Heart right ventricle (tissue), 16 donors: ENCODE results near the gene POLN. TPM values are rescaled to one million over a fixed set of nuclear protein-coding genes. Genes with fewer than 3 reads are reported as not detected.
A peak's percentile ranks its signal among the peaks of the same experiment; 100 is the strongest.

Experiments used
- ATAC-seq, 8 donors: fragments of 200-7000 bp; cut with Tn5 transposase; one replicate each; pipeline ENCODE4 v1.9.1; 2020; ENCODE audit warnings: mild to moderate bottlenecking in 8 of 8, moderate library complexity in 8 of 8, moderate number of reproducible peaks in 1 of 8
- DNase-seq, 2 donors: peaks; one replicate each; pipeline ENCODE4 v3.0.0-alpha.2; 2020
- H3K27ac ChIP-seq, 10 donors: fragments of 200-600 bp; sonication (generic) in 2 of 10; one replicate each; pipeline versions ENCODE4 v1.5.0 to v1.8.0; 2020 to 2022; ENCODE audit warnings: mild to moderate bottlenecking in 3 of 10
- H3K27me3 ChIP-seq, 7 donors: fragments of 200-600 bp; one replicate each; pipeline ENCODE4 v1.8.0; 2021 to 2022; ENCODE audit warnings: mild to moderate bottlenecking in 2 of 7
- H3K36me3 ChIP-seq, 9 donors: fragments of 200-600 bp; sonication (generic) in 1 of 9; one replicate each; pipeline versions ENCODE4 v1.5.0 to v1.8.0; 2020 to 2022; ENCODE audit warnings: mild to moderate bottlenecking in 2 of 9
- H3K4me1 ChIP-seq, 9 donors: fragments of 200-600 bp; sonication (generic) in 1 of 9; one replicate each; pipeline versions ENCODE4 v1.5.0 to v1.8.0; 2020 to 2022; ENCODE audit warnings: mild to moderate bottlenecking in 4 of 9
- H3K4me3 ChIP-seq, 10 donors: fragments of 200-600 bp; sonication (generic) in 2 of 10; one replicate each; pipeline versions ENCODE4 v1.5.0 to v1.8.0; 2020 to 2022; ENCODE audit warnings: mild to moderate bottlenecking in 7 of 10, moderate library complexity in 2 of 10
- H3K9me3 ChIP-seq, 11 donors: fragments of 200-600 bp in 10 of 11; sonication (generic) in 2 of 11; one replicate each; pipeline versions ENCODE4 v1.5.0 to v1.8.0; 2013 to 2022; ENCODE audit warnings: mild to moderate bottlenecking in 2 of 11, control low read depth in 1 of 11, moderate library complexity in 1 of 11
- CTCF ChIP-seq, 9 donors: fragments of 200-600 bp; sonication (generic) in 2 of 9; IDR thresholded peaks; one replicate each; pipeline versions ENCODE4 v1.5.0 to v1.8.0; 2021 to 2022; ENCODE audit warnings: antibody characterized with exemption in 9 of 9, mild to moderate bottlenecking in 5 of 9, moderate library complexity in 1 of 9
- WGBS, 2 donors: extraction: QIAGEN DNeasy Blood & Tissue Kit; methylation state at CpG; one replicate each; pipeline ENCODE4 v1.1.7; 2013; ENCODE audit warnings: inconsistent platforms in 1 of 2; 5-methylcytosine and 5-hydroxymethylcytosine counted together
- intact Hi-C, 10 donors: fragments of 100-400 bp; cut with DNase I; formaldehyde crosslinking; loops; one replicate each; pipeline versions ENCODE4 v1.11.1 to v1.14.2; 2022
- polyA plus RNA-seq, 2 donors: library from polyadenylated mRNA; stranded (reverse); fragments of 200-250 nt; gene quantifications; one replicate each; pipeline ENCODE4 v1.2.3, GENCODE V29; 2013
- total RNA-seq, 10 donors: library from RNA; stranded (reverse); fragmentation: NEBNext Ultra II Directional in 3 of 10; extraction: Animal tissue kit (Norgen Biotek cat#: 25700) in 3 of 10; gene quantifications; one replicate each; pipeline versions ENCODE4 v1.2.1 to v1.2.4, GENCODE V29; 2021 to 2023
- donor health status: Arrhythmogenic right ventricular cardiomyopathy.
- donor health status: ischemic (EF 13 %, LVEDD 7.1; RV severe dilation, severe dysfunction).
- donor health status: healthy with polysubstance abuse.
- donor health status: DM: no; HTN: yes; CAD: no.
- donor health status: DM: no; HTN: no; CAD: no.
- donor health status: ischemic (EF 25% LVEDD 6.9; RV normal size, moderate dysfunction).
- donor health status: ischemic (EF 25% LVEDD 5.7; RV mildly dilated, moderate dysfunction).
- donor health status: healthy.
- donor health status: DM: yes; HTN: yes; CAD: no.
- donor health status: Ischemic cardiomyopathy.
- donor health status: ischemic (EF 35%, LVEDD 5.7; RV mildly dilated, moderate dysfunction).
- donor health status: nonischemic (EF 11% LVEDD 7.7; RV severe dilation, severe dysfunction).
- donor health status: DM: yes; HTN: yes; CAD: no.
- donor health status: PGD.
- donor health status: ischemic (EF 29% LVEDD 5.4; RV normal size, mild dysfunction).
- donor health status: nonischemic (EF 23%, LVEDD 6.1; RV moderate dilation, normal function).

POLN gene
- total and polyA plus RNA-seq, 12 donors: 0.97 to 3.1 (median 2.1) TPM

GRCh38 chr4:2268357-2269205 is 26.7 kb upstream of the POLN start:
- H3K36me3 ChIP-seq: no peaks in the 10 kb centered on the region
- DNase-seq (peak in 1 of 2 donors; percentile 10), ATAC-seq (no peak)
- no peak overlapping the region for H3K27ac ChIP-seq
- intact Hi-C loops: loop anchor here in 4 of 10 donors (10.0 kb wide), 1 partner anchor 146 kb away; the partner anchor contains the start of genes CFAP99 (in 4 of the 4) and ZFYVE28 (in 4 of the 4)
- peaks cover 4 to 49% (median 24%) of the 10 kb centered on the region in 9 donors for H3K4me1 ChIP-seq
- WGBS, 2 donors: 79 to 81% methylated on average over 22 of the region's 22 CpGs
- no peak overlapping the region for H3K4me3 ChIP-seq
- no peaks in the 10 kb centered on the region for H3K9me3 ChIP-seq
- no peak for TF ChIP-seq CTCF (IDR thresholded peaks at IDR 0.05)
- no peaks in the 10 kb centered on the region for H3K27me3 ChIP-seq

GRCh38 chr4:2267841-2268240 is 25.9 kb upstream of the POLN start:
- Histone ChIP-seq H3K4me3 (no peak overlapping the region), H3K9me3 (no peaks in the 10 kb centered on the region), H3K36me3 (no peaks in the 10 kb centered on the region), H3K27me3 (no peaks in the 10 kb centered on the region), H3K4me1 (peaks cover 10 to 56% (median 30%) of the 10 kb centered on the region in 9 donors), H3K27ac (no peak overlapping the region)
- WGBS, 2 donors: 80 to 83% methylated on average over 12 of the region's 12 CpGs
- TF ChIP-seq CTCF (IDR thresholded peaks at IDR 0.05): no peak
- intact Hi-C loops: loop anchor here in 4 of 10 donors (10.0 kb wide), 1 partner anchor 147 kb away; the partner anchor contains the start of genes CFAP99 (in 4 of the 4) and ZFYVE28 (in 4 of the 4)
- DNase-seq (peak in 1 of 2 donors; percentile 7), ATAC-seq (no peak)

GRCh38 chr4:2267320-2267811 is 25.4 kb upstream of the POLN start:
- Histone ChIP-seq H3K36me3 (no peaks in the 10 kb centered on the region), H3K4me1 (peaks cover 12 to 60% (median 33%) of the 10 kb centered on the region in 9 donors), H3K27ac (no peak overlapping the region), H3K27me3 (no peaks in the 10 kb centered on the region), H3K4me3 (no peak overlapping the region), H3K9me3 (no peaks in the 10 kb centered on the region)
- TF ChIP-seq CTCF (IDR thresholded peaks at IDR 0.05): no peak
- intact Hi-C loops: loop anchor here in 4 of 10 donors (10.0 kb wide), 1 partner anchor 147 kb away; the partner anchor contains the start of genes CFAP99 (in 4 of the 4) and ZFYVE28 (in 4 of the 4)
- ATAC-seq: no peak
- DNase-seq: no peak
- WGBS, 2 donors: 83 to 87% methylated on average over 16 to 18 of the region's 18 CpGs

- Histone ChIP-seq H3K36me3 (no peaks in the 10 kb centered on the region), H3K27ac (peak overlapping the region in 6 of 10 donors; percentile 53 to 88 (median 75)), H3K4me1 (peaks cover 12 to 60% (median 33%) of the 10 kb centered on the region in 9 donors), H3K4me3 (no peak overlapping the region), H3K27me3 (no peaks in the 10 kb centered on the region), H3K9me3 (no peaks in the 10 kb centered on the region)
- ATAC-seq: no peak
- no peak for DNase-seq
- intact Hi-C loops: loop anchor here in 4 of 10 donors (10.0 kb wide), 1 partner anchor 148 kb away; the partner anchor contains the start of genes CFAP99 (in 4 of the 4) and ZFYVE28 (in 4 of the 4)
- no peak for TF ChIP-seq CTCF (IDR thresholded peaks at IDR 0.05)
- 82 to 95% methylated on average over 5 of the region's 5 CpGs for WGBS, 2 donors
Measured at GRCh38 chr4:2266821-2267220, 24.9 kb upstream of the POLN start.
